ENCODE data around the gene ZNF608.
A peak's percentile ranks its signal among the peaks of the same experiment; 100 is the strongest.

Gene ZNF608

DNA sequence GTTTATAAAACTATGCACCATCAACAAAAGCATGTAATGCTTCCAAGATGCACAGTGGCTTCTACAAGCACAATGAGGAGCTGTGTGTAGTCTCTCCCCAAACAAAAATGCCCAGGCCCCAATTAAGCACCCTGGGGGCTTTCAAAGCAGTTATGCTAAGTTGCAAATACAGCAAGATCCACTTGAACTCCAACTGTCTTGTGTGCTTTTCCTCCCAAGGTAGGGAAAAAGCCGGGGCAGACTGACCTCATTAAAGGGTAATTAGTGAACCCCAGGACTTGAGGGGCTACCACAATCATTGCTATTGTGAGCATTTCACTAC lies 13.1 kb downstream of the ZNF608 start:
- no peak overlapping the region for H3K9ac ChIP-seq (ENCODE audit: low read length)
- H3K27ac ChIP-seq (ENCODE audit: low read depth, low read length): no peak overlapping the region
- peaks cover 69% of the 10 kb centered on the region for H3K4me1 ChIP-seq (ENCODE audit: insufficient read depth, low read length)
- H3K36me3 ChIP-seq (ENCODE audit: insufficient read depth, low read length): no peaks in the 10 kb centered on the region
- H3K27me3 ChIP-seq (ENCODE audit: control insufficient read depth in 1 of 2, insufficient read depth in 2 of 2, low read length in 2 of 2): no peaks in the 10 kb centered on the region
- H3K4me3 ChIP-seq (ENCODE audit: low read depth in 1 of 2, low read length in 2 of 2): no peak overlapping the region
- no peaks in the 10 kb centered on the region for H3K9me3 ChIP-seq (ENCODE audit: low read length)

DNA sequence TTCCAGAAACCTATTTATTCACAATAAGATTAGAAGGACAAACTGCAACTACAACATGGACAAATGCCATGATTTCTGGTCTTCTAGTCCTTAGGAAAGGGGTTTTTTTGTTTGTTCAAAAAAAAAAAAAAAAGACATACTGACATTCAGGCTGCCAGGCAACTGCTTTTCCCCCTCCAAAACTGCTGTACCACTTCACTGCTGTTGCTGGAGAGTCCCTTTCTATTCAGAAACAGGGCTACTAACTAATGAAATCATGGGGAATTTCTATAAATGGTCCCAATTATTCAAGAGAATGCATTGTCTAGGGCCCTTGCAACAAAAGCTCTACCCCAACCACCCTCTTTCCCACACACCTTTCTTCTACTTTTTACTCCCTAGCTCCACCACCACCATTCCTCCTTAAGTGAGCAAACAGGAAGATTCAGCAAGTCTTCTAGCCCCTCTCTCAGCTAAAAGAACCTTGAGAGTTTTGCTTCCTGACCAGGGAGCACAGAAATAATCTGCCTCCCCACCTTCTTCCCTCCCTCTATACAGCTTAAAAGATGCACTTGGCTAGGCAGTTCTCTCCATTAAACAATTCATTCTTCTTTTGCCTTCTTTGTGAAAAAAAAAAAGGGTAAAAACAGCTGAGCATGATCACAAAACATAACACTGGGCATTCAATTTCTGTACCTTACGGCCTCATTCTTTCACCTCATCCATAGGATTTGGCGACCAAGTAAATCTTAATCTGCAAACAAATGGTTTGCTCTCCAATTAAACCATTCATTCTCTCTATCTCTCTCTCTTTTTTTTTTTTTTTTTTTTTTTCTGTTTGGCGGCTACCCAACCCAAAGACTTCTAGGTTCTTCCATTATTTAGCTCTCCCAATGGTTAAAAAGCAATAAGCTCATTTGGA lies 13.8 kb downstream of the ZNF608 start:
- peaks cover 63% of the 10 kb centered on the region for H3K4me1 ChIP-seq (ENCODE audit: insufficient read depth, low read length)
- no peak overlapping the region for H3K27ac ChIP-seq (ENCODE audit: low read depth, low read length)

GRCh38 chr5:124730381-124730780 lies 16.1 kb downstream of the ZNF608 start:
- peak overlapping the region; percentile 54 for H3K27ac ChIP-seq (ENCODE audit: low read depth, low read length)
- no peaks in the 10 kb centered on the region for H3K9me3 ChIP-seq (ENCODE audit: low read length)
- H3K9ac ChIP-seq (ENCODE audit: low read length): no peak overlapping the region
- no peaks in the 10 kb centered on the region for H3K27me3 ChIP-seq (ENCODE audit: control insufficient read depth in 1 of 2, insufficient read depth in 2 of 2, low read length in 2 of 2)
- H3K4me1 ChIP-seq (ENCODE audit: insufficient read depth, low read length): peaks cover 46% of the 10 kb centered on the region
- H3K4me3 ChIP-seq (ENCODE audit: low read depth in 1 of 2, low read length in 2 of 2): no peak overlapping the region
- H3K36me3 ChIP-seq (ENCODE audit: insufficient read depth, low read length): no peaks in the 10 kb centered on the region

More for the DNA sequence above, 13.8 kb downstream of the ZNF608 start:
- H3K27me3 ChIP-seq (ENCODE audit: control insufficient read depth in 1 of 2, insufficient read depth in 2 of 2, low read length in 2 of 2): no peaks in the 10 kb centered on the region
- H3K9me3 ChIP-seq (ENCODE audit: low read length): no peaks in the 10 kb centered on the region
- H3K9ac ChIP-seq (ENCODE audit: low read length): no peak overlapping the region
- H3K36me3 ChIP-seq (ENCODE audit: insufficient read depth, low read length): no peaks in the 10 kb centered on the region
- H3K4me3 ChIP-seq (ENCODE audit: low read depth in 1 of 2, low read length in 2 of 2): no peak overlapping the region

DNA sequence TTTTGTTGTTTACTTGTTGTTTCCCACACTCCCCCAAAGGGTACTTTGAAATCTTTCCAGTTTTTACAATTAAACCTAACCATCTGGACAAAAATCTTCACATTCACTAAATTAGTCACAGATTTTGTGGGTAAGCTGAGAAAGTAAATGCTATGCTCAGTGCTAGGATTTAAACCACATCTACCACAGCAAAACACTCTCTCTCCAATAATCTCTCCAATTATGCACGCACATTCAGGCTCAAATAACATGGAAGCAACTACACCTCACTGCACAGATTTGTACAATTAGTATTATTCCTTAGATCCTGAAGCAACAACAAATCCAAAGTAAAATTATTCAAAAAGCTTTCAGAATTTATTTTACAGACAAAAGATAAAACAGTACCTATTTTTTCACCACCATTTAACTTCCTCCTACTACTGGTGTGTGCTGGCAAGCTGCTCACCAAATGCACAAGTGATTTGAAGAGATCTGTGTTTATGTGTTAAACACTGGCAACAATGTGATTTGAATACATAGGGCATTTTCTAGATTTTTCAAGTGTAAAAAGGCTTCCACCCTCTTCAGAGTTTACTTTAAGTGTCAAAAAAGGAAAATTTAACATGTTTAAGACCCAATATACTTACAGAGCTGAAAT lies 16.6 kb downstream of the ZNF608 start:
- Histone ChIP-seq H3K4me1 (ENCODE audit: insufficient read depth, low read length) (peaks cover 43% of the 10 kb centered on the region), H3K4me3 (ENCODE audit: low read depth in 1 of 2, low read length in 2 of 2) (no peak overlapping the region), H3K27ac (ENCODE audit: low read depth, low read length) (peak overlapping the region; percentile 54), H3K9me3 (ENCODE audit: low read length) (no peaks in the 10 kb centered on the region), H3K36me3 (ENCODE audit: insufficient read depth, low read length) (no peaks in the 10 kb centered on the region), H3K9ac (ENCODE audit: low read length) (no peak overlapping the region), H3K27me3 (ENCODE audit: control insufficient read depth in 1 of 2, insufficient read depth in 2 of 2, low read length in 2 of 2) (no peaks in the 10 kb centered on the region)

DNA sequence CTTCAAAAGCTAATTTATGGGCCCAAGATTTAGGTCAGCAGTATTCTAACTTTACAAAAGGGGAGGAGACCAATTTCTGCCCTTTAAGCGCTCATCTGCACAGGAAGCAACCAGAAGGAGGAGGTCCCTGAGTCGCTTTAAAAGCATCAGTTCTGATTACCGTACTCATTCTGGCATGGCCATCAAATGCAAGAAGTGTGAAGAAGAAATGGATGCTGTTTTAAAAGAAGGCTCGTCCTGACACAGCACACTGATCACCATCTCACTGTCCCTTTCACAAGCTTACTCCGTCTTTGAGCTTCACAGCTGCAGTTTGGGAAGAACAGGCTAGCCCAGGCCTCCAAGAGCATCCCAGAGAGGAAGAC lies 17.5 kb downstream of the ZNF608 start:
- no peaks in the 10 kb centered on the region for H3K27me3 ChIP-seq (ENCODE audit: control insufficient read depth in 1 of 2, insufficient read depth in 2 of 2, low read length in 2 of 2)
- no peak overlapping the region for H3K4me3 ChIP-seq (ENCODE audit: low read depth in 1 of 2, low read length in 2 of 2)
- no peaks in the 10 kb centered on the region for H3K9me3 ChIP-seq (ENCODE audit: low read length)
- no peak overlapping the region for H3K27ac ChIP-seq (ENCODE audit: low read depth, low read length)
- peaks cover 34% of the 10 kb centered on the region for H3K4me1 ChIP-seq (ENCODE audit: insufficient read depth, low read length)
- H3K9ac ChIP-seq (ENCODE audit: low read length): no peak overlapping the region
- H3K36me3 ChIP-seq (ENCODE audit: insufficient read depth, low read length): no peaks in the 10 kb centered on the region

- Histone ChIP-seq H3K4me1 (ENCODE audit: insufficient read depth, low read length) (peaks cover 33% of the 10 kb centered on the region), H3K27ac (ENCODE audit: low read depth, low read length) (no peak overlapping the region), H3K27me3 (ENCODE audit: control insufficient read depth in 1 of 2, insufficient read depth in 2 of 2, low read length in 2 of 2) (no peaks in the 10 kb centered on the region), H3K9ac (ENCODE audit: low read length) (no peak overlapping the region), H3K36me3 (ENCODE audit: insufficient read depth, low read length) (no peaks in the 10 kb centered on the region), H3K4me3 (ENCODE audit: low read depth in 1 of 2, low read length in 2 of 2) (no peak overlapping the region), H3K9me3 (ENCODE audit: low read length) (no peaks in the 10 kb centered on the region)
Measured at GRCh38 chr5:124728331-124728967, 18.0 kb downstream of the ZNF608 start.

DNA sequence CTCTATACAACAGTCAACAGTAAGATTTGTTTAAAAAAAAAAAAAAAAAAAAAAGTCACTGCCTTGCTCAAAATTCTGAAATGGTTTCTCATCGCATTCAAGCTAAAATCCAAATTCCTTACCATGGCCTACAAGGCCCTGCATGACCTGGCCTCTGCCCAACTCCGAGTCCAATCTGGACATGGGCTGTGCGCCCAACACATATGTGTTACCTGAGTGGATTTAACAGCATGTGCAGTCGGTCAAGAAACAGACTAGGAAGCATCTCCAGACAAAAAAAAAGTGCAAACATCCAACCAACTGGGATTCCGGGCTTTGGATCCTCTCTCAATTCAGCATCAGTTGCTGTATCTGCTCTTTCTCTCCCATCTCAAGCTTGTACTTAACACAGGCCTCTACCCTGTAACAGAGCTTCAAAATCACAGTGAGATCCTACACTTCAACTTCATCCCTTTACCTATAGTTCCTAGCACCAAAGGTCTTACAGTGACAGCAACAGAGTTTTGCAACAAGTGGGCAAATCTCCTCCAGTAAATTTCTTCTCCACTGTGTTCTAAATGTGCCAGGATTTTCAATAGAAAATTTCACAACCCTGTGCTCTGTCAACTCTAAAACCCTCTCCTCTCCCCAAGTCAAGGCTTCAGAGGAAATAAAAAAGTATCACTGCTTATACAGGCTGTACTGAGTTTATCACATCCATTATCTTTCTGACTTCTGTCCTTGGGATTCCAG lies 19.6 kb downstream of the ZNF608 start:
- Histone ChIP-seq H3K27ac (ENCODE audit: low read depth, low read length) (no peak overlapping the region), H3K4me1 (ENCODE audit: insufficient read depth, low read length) (peaks cover 30% of the 10 kb centered on the region), H3K4me3 (ENCODE audit: low read depth in 1 of 2, low read length in 2 of 2) (no peak overlapping the region)

DNA sequence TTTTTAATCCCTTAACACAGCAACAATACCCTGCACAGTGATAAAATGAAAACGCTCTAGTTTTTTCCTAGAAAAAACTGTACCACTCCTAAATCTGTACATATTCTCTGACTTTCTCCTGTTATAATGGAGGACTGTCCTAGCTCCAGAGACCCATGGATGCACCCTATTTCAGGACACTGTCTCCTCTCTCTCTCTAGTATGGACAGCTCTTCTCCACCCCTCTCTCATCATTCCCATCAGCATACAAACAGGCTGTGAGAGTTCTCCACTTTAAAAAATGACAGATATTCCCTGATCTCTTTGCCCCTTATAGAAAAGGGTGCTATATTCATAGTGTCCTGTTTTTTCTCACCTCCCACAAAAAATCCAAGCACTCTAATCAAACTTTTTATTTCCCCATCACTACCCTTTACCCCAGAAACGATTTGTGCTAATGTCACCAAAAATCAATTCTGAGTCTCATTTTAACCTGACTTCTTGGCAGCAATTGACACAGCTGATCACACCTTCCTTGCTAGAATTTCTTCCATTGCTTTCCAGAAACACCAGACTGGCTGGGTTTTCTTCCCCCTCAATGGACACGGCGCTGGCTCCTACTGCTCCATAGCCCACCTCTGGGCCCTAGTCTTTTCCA lies 20.7 kb downstream of the ZNF608 start:
- Histone ChIP-seq H3K9me3 (ENCODE audit: low read length) (no peaks in the 10 kb centered on the region), H3K27ac (ENCODE audit: low read depth, low read length) (no peak overlapping the region), H3K4me1 (ENCODE audit: insufficient read depth, low read length) (peaks cover 34% of the 10 kb centered on the region), H3K9ac (ENCODE audit: low read length) (no peak overlapping the region), H3K36me3 (ENCODE audit: insufficient read depth, low read length) (no peaks in the 10 kb centered on the region), H3K27me3 (ENCODE audit: control insufficient read depth in 1 of 2, insufficient read depth in 2 of 2, low read length in 2 of 2) (no peaks in the 10 kb centered on the region), H3K4me3 (ENCODE audit: low read depth in 1 of 2, low read length in 2 of 2) (no peak overlapping the region)

More for the DNA sequence above, 19.6 kb downstream of the ZNF608 start:
- H3K9me3 ChIP-seq (ENCODE audit: low read length): no peaks in the 10 kb centered on the region
- H3K36me3 ChIP-seq (ENCODE audit: insufficient read depth, low read length): no peaks in the 10 kb centered on the region
- H3K9ac ChIP-seq (ENCODE audit: low read length): no peak overlapping the region
- no peaks in the 10 kb centered on the region for H3K27me3 ChIP-seq (ENCODE audit: control insufficient read depth in 1 of 2, insufficient read depth in 2 of 2, low read length in 2 of 2)

DNA sequence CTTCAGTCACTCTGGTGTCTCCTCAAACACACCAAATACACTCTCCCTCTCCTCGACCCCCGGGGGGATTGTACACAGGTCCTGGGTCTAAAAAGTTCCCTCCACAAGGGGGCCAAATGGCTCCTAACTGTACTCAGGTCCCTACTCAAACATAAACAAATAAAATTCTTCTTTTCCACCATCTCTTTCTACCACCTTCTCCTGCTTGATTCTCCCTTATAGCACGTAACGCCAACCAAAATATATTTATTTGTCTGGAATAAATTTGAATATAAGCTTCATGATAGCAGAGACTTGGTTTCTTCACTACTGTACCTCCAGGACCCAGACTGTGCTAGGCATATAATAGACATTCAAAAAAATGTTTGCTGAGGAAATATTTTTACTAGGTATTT lies 21.4 kb downstream of the ZNF608 start:
- H3K9me3 ChIP-seq (ENCODE audit: low read length): no peaks in the 10 kb centered on the region
- peaks cover 30% of the 10 kb centered on the region for H3K4me1 ChIP-seq (ENCODE audit: insufficient read depth, low read length)
- H3K9ac ChIP-seq (ENCODE audit: low read length): no peak overlapping the region
- no peaks in the 10 kb centered on the region for H3K27me3 ChIP-seq (ENCODE audit: control insufficient read depth in 1 of 2, insufficient read depth in 2 of 2, low read length in 2 of 2)
- no peak overlapping the region for H3K27ac ChIP-seq (ENCODE audit: low read depth, low read length)
- no peaks in the 10 kb centered on the region for H3K36me3 ChIP-seq (ENCODE audit: insufficient read depth, low read length)
- H3K4me3 ChIP-seq (ENCODE audit: low read depth in 1 of 2, low read length in 2 of 2): no peak overlapping the region

DNA sequence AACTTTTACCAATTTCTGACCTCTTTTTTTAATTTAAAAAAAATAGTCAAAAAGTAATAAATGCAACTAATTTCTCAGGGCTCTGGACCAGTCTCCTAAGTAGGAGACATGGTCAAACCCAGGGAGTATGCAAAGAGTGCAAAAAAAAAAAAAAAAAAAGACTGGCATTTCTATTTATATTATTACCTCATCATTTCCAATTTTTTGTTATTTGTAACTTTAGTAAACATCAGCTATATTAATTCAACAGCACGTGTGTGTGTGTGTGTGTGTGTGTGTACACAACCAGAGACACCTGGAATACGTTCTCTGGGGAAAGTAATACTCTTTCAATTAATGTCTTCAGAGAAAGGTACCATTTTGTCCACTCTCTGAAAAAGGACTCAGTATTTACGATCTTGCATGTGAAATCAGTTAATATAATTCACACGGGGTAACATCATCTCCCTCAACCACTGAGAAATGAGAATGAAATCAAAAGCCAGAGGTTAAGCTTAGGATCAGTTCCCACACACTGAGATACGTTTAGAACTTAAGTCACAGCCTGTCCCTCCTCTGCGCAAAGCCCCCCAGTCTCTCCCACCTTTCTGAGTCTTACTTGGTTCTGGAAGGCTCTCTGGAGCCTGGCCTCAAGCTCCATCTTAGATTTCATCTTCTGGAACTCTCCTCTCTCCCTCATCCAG lies 21.9 kb downstream of the ZNF608 start:
- H3K4me1 ChIP-seq (ENCODE audit: insufficient read depth, low read length): peaks cover 29% of the 10 kb centered on the region

More for the DNA sequence above, 21.9 kb downstream of the ZNF608 start:
- Histone ChIP-seq H3K27ac (ENCODE audit: low read depth, low read length) (no peak overlapping the region), H3K9me3 (ENCODE audit: low read length) (no peaks in the 10 kb centered on the region), H3K27me3 (ENCODE audit: control insufficient read depth in 1 of 2, insufficient read depth in 2 of 2, low read length in 2 of 2) (no peaks in the 10 kb centered on the region), H3K36me3 (ENCODE audit: insufficient read depth, low read length) (no peaks in the 10 kb centered on the region), H3K4me3 (ENCODE audit: low read depth in 1 of 2, low read length in 2 of 2) (no peak overlapping the region), H3K9ac (ENCODE audit: low read length) (no peak overlapping the region)
